Medulla oblongata (tissue), 1 donor: ENCODE results near the gene C5orf58.

Source experiments
- DNase-seq: peaks from one replicate; pipeline ENCODE4 v3.0.0-alpha.2; 2015; ENCODE audit errors: extremely low spot score

The C5orf58 gene

GRCh38 chr5:170232786-170233185 is at the start of gene C5orf58:
C5orf58 (plus strand) TSS chr5:170232985; CDS start chr5:170234977, 1,992 bp downstream.
- DNase-seq: no peak

- DNase-seq: peak; percentile 64
Measured at GRCh38 chr5:170183816-170184687, 48.7 kb upstream of the C5orf58 start.

GRCh38 chr5:170184737-170185136 is 48.0 kb upstream of the C5orf58 start:
- no peak for DNase-seq

GRCh38 chr5:170186156-170186555 is 46.6 kb upstream of the C5orf58 start:
- DNase-seq: no peak

- DNase-seq: no peak
Measured at GRCh38 chr5:170186856-170187255, 45.9 kb upstream of the C5orf58 start.

GRCh38 chr5:170190436-170191134 is 42.2 kb upstream of the C5orf58 start:
- no peak for DNase-seq

GRCh38 chr5:170192829-170193228 is 40.0 kb upstream of the C5orf58 start:
- no peak for DNase-seq

GRCh38 chr5:170195961-170196360 is 36.8 kb upstream of the C5orf58 start:
- DNase-seq: no peak

GRCh38 chr5:170200876-170201275 is 31.9 kb upstream of the C5orf58 start:
- no peak for DNase-seq

GRCh38 chr5:170201311-170201710 is 31.5 kb upstream of the C5orf58 start:
- no peak for DNase-seq

- DNase-seq: no peak
Measured at GRCh38 chr5:170202117-170202516, 30.7 kb upstream of the C5orf58 start.

- no peak for DNase-seq
Measured at GRCh38 chr5:170204202-170204601, 28.6 kb upstream of the C5orf58 start.

GRCh38 chr5:170206216-170206615 is 26.6 kb upstream of the C5orf58 start:
- no peak for DNase-seq

- DNase-seq: no peak
Measured at GRCh38 chr5:170206958-170207357, 25.8 kb upstream of the C5orf58 start.

- DNase-seq: no peak
Measured at GRCh38 chr5:170211575-170212334, 21.0 kb upstream of the C5orf58 start.

GRCh38 chr5:170216257-170216864 is 16.4 kb upstream of the C5orf58 start:
- peak; percentile 79 for DNase-seq

- DNase-seq: no peak
Measured at GRCh38 chr5:170217831-170218230, 15.0 kb upstream of the C5orf58 start.

- DNase-seq: no peak
Measured at GRCh38 chr5:170218726-170219125, 14.1 kb upstream of the C5orf58 start.

GRCh38 chr5:170219615-170220014 is 13.2 kb upstream of the C5orf58 start:
- no peak for DNase-seq

GRCh38 chr5:170220191-170220590 is 12.6 kb upstream of the C5orf58 start:
- no peak for DNase-seq

- peak; percentile 86 for DNase-seq
Measured at GRCh38 chr5:170221327-170221741, 11.5 kb upstream of the C5orf58 start.

- DNase-seq: no peak
Measured at GRCh38 chr5:170223360-170223759, 9.4 kb upstream of the C5orf58 start.
